SU-DHL-6 (cell line): ENCODE data around the gene PSMB8.

Experiments used
- H2AFZ ChIP-seq: fragments of 200-600 bp; sonication (generic); 2 replicates; pipeline ENCODE4 v1.6.1; 2014; ENCODE audit warnings: low read depth, mild to moderate bottlenecking, moderate library complexity, mixed read lengths, antibody characterized with exemption, low read length; ENCODE audit not compliant: severe bottlenecking
- H3F3A ChIP-seq: fragments of 200-600 bp; shearing (Covaris generic); 2 replicates; pipeline ENCODE4 v1.6.0; 2016; ENCODE audit warnings: antibody characterized with exemption, mild to moderate bottlenecking; ENCODE audit not compliant: insufficient read depth
- H3K27ac ChIP-seq: fragments of 200-600 bp; sonication (generic); 2 replicates; pipeline ENCODE4 v1.5.1; 2016; ENCODE audit warnings: low read depth, mild to moderate bottlenecking, low read length, moderate library complexity, mixed read lengths
- H3K27me3 ChIP-seq: fragments of 200-600 bp; sonication (generic), shearing (Covaris generic); 2 replicates; pipeline ENCODE4 v1.6.0; 2014; ENCODE audit warnings: mild to moderate bottlenecking, low read length
- H3K36me3 ChIP-seq: fragments of 200-600 bp; sonication (generic); 2 replicates; pipeline ENCODE4 v1.6.1; 2014; ENCODE audit warnings: mild to moderate bottlenecking, low read length, mixed read lengths
- H3K4me2 ChIP-seq: fragments of 300-600, 200-600 bp; shearing (Covaris generic), sonication (generic); 2 replicates; pipeline ENCODE4 v1.6.0; 2014; ENCODE audit warnings: low read length, low read depth, mild to moderate bottlenecking; ENCODE audit not compliant: poor library complexity, severe bottlenecking
- H3K4me3 ChIP-seq: fragments of 200-600 bp; sonication (generic); 2 replicates; pipeline ENCODE4 v1.5.1; 2014; ENCODE audit warnings: antibody characterized with exemption, low read length, mild to moderate bottlenecking, mixed read lengths; ENCODE audit not compliant: insufficient read depth, poor library complexity, severe bottlenecking
- H3K79me2 ChIP-seq: fragments of 200-600 bp; sonication (generic); 2 replicates; pipeline ENCODE4 v1.6.1; 2014; ENCODE audit warnings: mild to moderate bottlenecking, low read length, moderate library complexity; ENCODE audit not compliant: insufficient read depth
- H3K9ac ChIP-seq: fragments of 200-600 bp; sonication (generic); 2 replicates; pipeline ENCODE4 v1.7.0; 2014; ENCODE audit warnings: mild to moderate bottlenecking, low read length
- H3K9me2 ChIP-seq: fragments of 200-600 bp; sonication (generic); replicated peaks from 2 replicates; pipeline ENCODE4 v1.6.1; 2014; ENCODE audit warnings: low read length; ENCODE audit not compliant: insufficient read depth
- H3K9me3 ChIP-seq: fragments of 200-600 bp; sonication (generic); 2 replicates; pipeline ENCODE4 v1.6.1; 2014; ENCODE audit warnings: low read length, mixed read lengths; ENCODE audit not compliant: insufficient read depth
- H4K20me1 ChIP-seq: fragments of 200-600 bp; sonication (generic); 2 replicates; pipeline ENCODE4 v1.6.1; 2014; ENCODE audit warnings: low read depth, mild to moderate bottlenecking, antibody characterized with exemption, low read length, moderate library complexity, mixed read lengths
- EZH2phosphoT487 ChIP-seq: fragments of 200-600 bp; sonication (generic), shearing (Covaris generic); conservative IDR thresholded peaks from 2 replicates; pipeline ENCODE4 v1.6.1; 2018; ENCODE audit warnings: mild to moderate bottlenecking, antibody characterized with exemption, low read length, moderate library complexity, mixed read lengths
- TF ChIP-seq, protein P1 (sequence below): fragments of 200-600 bp; sonication (generic); IDR thresholded peaks from one replicate; pipeline ENCODE4 v1.5.1; 2017; ENCODE audit warnings: antibody characterized with exemption, mild to moderate bottlenecking, low read length, moderate library complexity; ENCODE audit not compliant: insufficient read depth, poor library complexity, severe bottlenecking

PSMB8 gene

DNA sequence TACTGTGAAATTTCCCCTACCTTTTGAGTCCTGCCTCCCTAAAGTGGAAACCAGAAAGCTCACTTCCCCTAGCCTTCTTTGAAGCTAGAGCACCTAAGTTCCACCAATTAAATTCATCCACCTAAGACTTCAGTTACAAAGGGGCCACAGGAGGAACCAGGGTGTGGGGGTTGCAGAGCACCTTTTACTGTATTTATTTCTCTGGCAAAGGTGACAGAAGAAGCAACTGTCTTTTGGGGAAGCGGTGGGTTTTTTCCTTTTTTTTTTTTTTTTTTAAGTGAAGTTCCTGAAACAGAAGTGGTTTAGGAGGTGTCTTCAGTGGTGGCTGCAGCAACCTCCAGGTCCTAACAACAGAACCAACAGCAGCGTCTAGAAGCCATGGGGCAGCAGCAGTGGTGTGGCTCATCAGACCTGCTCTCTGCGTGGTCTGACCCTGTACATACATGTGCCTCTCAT lies 23.2 kb upstream of the PSMB8 start:
- H3K9me2 ChIP-seq = no peaks in the 10 kb centered on the region
- peak overlapping the region; percentile 80 for H2AFZ ChIP-seq
- peak overlapping the region; percentile 20 for H3K4me2 ChIP-seq
- TF ChIP-seq EZH2phosphoT487 = no peak
- TF ChIP-seq, protein P1, sequence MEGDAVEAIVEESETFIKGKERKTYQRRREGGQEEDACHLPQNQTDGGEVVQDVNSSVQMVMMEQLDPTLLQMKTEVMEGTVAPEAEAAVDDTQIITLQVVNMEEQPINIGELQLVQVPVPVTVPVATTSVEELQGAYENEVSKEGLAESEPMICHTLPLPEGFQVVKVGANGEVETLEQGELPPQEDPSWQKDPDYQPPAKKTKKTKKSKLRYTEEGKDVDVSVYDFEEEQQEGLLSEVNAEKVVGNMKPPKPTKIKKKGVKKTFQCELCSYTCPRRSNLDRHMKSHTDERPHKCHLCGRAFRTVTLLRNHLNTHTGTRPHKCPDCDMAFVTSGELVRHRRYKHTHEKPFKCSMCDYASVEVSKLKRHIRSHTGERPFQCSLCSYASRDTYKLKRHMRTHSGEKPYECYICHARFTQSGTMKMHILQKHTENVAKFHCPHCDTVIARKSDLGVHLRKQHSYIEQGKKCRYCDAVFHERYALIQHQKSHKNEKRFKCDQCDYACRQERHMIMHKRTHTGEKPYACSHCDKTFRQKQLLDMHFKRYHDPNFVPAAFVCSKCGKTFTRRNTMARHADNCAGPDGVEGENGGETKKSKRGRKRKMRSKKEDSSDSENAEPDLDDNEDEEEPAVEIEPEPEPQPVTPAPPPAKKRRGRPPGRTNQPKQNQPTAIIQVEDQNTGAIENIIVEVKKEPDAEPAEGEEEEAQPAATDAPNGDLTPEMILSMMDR = no peak
- H3K9ac ChIP-seq = peak overlapping the region; percentile 22
- no peak overlapping the region for H3K4me3 ChIP-seq
- H3F3A ChIP-seq = peaks cover 28% of the 10 kb centered on the region
- peak overlapping the region; percentile 40 for H3K27ac ChIP-seq
- H3K27me3 ChIP-seq = no peaks in the 10 kb centered on the region
- no peaks in the 10 kb centered on the region for H3K9me3 ChIP-seq
- no peaks in the 10 kb centered on the region for H3K36me3 ChIP-seq
- no peaks in the 10 kb centered on the region for H4K20me1 ChIP-seq
- no peaks in the 10 kb centered on the region for H3K79me2 ChIP-seq

DNA sequence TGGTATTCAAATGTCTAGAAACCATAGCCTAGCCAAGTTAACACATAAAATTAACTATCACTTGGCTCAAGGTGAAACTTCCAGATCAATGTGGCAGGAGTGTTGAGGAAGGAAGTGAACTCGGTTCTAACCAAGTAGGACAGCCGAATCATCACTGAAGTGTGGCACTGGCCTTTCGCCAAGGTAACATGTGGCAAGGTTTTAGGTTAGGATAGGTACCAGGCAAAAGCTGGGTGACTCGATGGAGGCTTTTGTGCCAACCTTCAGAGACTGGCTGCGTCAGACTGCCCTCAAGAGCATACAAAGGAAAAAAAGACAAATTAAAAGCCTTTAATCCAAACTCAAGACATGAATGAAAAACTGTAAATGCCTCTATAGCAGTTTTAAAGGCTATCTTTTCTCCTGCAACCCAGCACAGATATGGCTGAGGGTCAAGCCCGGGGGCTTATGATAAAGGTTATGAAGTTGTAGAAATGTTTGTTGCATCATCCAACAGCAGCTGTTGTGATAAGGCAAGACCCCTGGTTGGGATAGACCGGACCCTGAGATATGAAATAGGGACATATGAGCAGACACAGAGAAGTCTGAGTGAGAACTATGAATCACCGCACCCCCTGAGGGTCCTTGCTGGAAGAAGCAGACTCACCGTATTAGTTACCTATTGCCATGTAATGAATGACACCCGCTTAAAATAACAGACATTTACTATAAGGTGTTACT lies 22.0 kb upstream of the PSMB8 start:
- Histone ChIP-seq H3K27me3 (no peaks in the 10 kb centered on the region), H3K9me3 (no peaks in the 10 kb centered on the region), H3K4me3 (no peak overlapping the region), H3K4me2 (no peak overlapping the region), H3K9ac (no peak overlapping the region), H3K27ac (no peak overlapping the region), H4K20me1 (no peaks in the 10 kb centered on the region), H3K79me2 (no peaks in the 10 kb centered on the region), H3K9me2 (no peaks in the 10 kb centered on the region), H3F3A (peaks cover 22% of the 10 kb centered on the region), H2AFZ (no peak overlapping the region), H3K36me3 (no peaks in the 10 kb centered on the region)
- TF ChIP-seq EZH2phosphoT487 = no peak
- TF ChIP-seq, protein P1 = no peak

DNA sequence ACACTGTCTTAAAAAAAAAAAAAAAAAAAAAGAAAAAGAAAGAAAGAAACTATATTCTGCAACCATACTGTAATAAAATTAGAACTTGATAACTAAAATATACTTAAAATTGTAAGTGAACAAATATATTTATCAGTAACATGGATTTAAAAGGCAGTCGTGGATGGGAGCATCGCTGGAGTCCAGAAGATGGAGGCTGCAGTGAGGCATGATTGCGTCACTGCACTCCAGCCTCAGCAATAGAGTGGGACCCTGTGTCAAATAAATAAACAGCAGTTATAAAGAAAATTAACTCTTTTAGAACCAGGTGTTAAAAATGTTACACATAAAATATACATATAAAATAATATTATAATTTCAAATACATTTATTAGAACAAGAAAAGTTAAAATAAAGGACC lies 18.9 kb upstream of the PSMB8 start:
- Histone ChIP-seq H3K9me3 (no peaks in the 10 kb centered on the region), H3K27ac (no peak overlapping the region), H3K36me3 (no peaks in the 10 kb centered on the region), H3K4me3 (no peak overlapping the region), H3K79me2 (no peaks in the 10 kb centered on the region), H3K4me2 (no peak overlapping the region), H2AFZ (no peak overlapping the region), H3F3A (peaks cover 20% of the 10 kb centered on the region), H4K20me1 (no peaks in the 10 kb centered on the region), H3K9ac (no peak overlapping the region), H3K27me3 (no peaks in the 10 kb centered on the region), H3K9me2 (no peaks in the 10 kb centered on the region)
- TF ChIP-seq EZH2phosphoT487 = no peak
- TF ChIP-seq, protein P1 = no peak
